ENCODE results near the gene JPH2. TPM values are rescaled to one million over a fixed set of nuclear protein-coding genes. Genes with fewer than 3 reads are reported as not detected.
A peak's percentile ranks its signal among the peaks of the same experiment; 100 is the strongest.

JPH2 gene
- total RNA-seq, 1 donor from 2014 or later = 86.7 TPM

DNA sequence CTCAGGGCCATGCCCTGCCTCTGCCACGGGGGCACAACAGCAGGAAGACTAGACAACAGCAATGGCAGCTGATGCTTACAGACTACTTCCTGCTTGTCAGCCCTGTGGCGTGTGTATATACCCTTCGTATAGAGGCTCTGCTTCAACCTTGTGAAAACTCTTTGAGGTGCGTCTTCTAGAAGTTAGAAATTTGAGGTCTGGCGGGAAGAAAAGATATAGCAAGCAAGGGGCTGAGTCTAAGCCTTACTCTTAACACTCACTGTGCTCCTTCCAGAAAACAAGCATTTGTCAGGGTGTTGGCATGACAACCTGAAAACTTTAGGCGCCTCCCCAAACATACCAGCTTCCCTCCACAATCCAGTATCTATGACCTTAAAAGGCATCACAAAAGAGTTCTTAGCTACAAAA, 33.3 kb downstream of the JPH2 start:
- Histone ChIP-seq H3K27ac (peak overlapping the region; percentile 94 to 95), H3K9me3 (no peaks in the 10 kb centered on the region), H3K36me3 (peaks cover 4 to 19% of the 10 kb centered on the region in 2 donors), H3K4me1 (peaks cover 23 to 56% of the 10 kb centered on the region in 2 donors), H3K27me3 (no peaks in the 10 kb centered on the region), H3K4me3 (peak overlapping the region in 1 of 2 donors; percentile 34)
- intact Hi-C loops (cut with DNase I) = loop anchor here (1.0 kb wide), 1 partner anchor 34 kb away; the partner anchor contains the start of gene JPH2
- peak in 1 of 2 donors; percentile 83 for DNase-seq (ENCODE audit: low spot score in 2 of 2)
- TF ChIP-seq, protein P1, sequence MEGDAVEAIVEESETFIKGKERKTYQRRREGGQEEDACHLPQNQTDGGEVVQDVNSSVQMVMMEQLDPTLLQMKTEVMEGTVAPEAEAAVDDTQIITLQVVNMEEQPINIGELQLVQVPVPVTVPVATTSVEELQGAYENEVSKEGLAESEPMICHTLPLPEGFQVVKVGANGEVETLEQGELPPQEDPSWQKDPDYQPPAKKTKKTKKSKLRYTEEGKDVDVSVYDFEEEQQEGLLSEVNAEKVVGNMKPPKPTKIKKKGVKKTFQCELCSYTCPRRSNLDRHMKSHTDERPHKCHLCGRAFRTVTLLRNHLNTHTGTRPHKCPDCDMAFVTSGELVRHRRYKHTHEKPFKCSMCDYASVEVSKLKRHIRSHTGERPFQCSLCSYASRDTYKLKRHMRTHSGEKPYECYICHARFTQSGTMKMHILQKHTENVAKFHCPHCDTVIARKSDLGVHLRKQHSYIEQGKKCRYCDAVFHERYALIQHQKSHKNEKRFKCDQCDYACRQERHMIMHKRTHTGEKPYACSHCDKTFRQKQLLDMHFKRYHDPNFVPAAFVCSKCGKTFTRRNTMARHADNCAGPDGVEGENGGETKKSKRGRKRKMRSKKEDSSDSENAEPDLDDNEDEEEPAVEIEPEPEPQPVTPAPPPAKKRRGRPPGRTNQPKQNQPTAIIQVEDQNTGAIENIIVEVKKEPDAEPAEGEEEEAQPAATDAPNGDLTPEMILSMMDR (IDR thresholded peaks at IDR 0.05) = peak in 1 of 3 experiments; percentile 10

DNA sequence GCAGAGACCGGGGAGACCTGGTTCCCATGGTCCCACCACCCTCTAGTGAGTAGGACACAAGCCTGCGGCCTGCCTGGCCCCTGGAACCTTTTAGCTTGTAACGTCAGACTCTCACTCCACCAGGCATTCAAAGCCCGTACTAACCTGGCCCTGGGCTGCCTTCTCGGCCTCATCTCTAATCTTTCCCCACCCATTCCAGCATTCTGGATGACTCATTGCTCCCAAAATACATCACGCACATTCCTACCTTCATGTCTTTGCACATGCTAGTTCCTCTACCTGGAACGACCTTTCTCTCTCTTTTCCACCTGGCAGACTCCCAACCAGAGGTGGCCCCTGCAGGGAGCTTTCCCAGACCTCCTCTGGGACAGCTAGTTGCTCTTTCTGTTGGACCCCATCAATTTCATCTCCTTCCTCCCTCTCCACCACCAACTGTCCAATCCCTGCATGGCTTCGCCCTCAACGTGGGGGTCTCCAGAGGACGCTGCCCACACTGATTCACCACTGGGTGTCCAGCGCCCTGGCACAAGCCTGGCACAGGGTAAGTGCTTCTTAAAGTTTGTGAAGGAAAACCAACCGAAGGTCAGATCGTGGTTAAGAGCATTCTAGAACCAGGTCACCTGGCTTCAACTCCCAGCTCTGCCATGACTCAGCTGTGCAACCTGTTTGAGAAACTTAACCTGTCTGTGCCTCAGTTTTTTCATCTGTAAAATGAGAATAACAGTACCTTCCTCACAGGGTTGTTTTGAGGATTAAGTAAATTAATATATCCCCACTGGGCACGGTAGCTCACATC, 35.2 kb downstream of the JPH2 start:
- intact Hi-C loops (cut with DNase I) = loop anchor here (1.0 kb wide), 1 partner anchor 13 kb away; no protein-coding TSS in a partner anchor
- H3K36me3 ChIP-seq = peaks cover 0 to 7% of the 10 kb centered on the region in 2 donors
- H3K9me3 ChIP-seq = no peaks in the 10 kb centered on the region
- peak in 1 of 2 donors; percentile 83 for DNase-seq (ENCODE audit: low spot score in 2 of 2)
- peaks cover 23 to 50% of the 10 kb centered on the region in 2 donors for H3K4me1 ChIP-seq
- no peak overlapping the region for H3K4me3 ChIP-seq
- TF ChIP-seq, protein P1 (IDR thresholded peaks at IDR 0.05) = no peak
- H3K27me3 ChIP-seq = no peaks in the 10 kb centered on the region
- H3K27ac ChIP-seq = peak overlapping the region; percentile 94 to 95

DNA sequence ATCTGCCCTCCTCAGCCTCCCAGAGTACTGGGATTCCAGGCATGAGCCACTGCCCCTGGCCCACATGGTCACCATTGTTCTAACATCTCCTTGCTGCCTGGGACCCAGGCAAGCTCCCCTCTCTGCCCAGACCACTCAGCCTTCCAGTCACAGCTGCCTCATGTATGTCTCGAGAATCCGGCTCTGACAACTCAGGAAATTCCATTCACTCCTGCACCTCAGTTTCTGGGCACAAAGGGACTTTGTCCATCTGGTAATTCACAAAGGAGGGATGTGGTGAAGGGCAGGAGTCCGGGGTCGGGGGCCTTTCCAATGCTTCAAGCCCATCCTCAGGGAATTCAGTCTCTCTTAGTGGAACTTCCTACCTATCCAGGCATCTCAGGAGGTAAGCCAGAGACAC, 40.7 kb downstream of the JPH2 start:
- Histone ChIP-seq H3K4me3 (no peak overlapping the region), H3K4me1 (peaks cover 11 to 46% of the 10 kb centered on the region in 2 donors), H3K27ac (peak overlapping the region; percentile 92), H3K27me3 (no peaks in the 10 kb centered on the region), H3K36me3 (no peaks in the 10 kb centered on the region), H3K9me3 (no peaks in the 10 kb centered on the region)
- intact Hi-C loops (cut with DNase I) = no loop called here
- TF ChIP-seq, protein P1 (IDR thresholded peaks at IDR 0.05) = no peak
- no peak for DNase-seq (ENCODE audit: low spot score in 2 of 2)

DNA sequence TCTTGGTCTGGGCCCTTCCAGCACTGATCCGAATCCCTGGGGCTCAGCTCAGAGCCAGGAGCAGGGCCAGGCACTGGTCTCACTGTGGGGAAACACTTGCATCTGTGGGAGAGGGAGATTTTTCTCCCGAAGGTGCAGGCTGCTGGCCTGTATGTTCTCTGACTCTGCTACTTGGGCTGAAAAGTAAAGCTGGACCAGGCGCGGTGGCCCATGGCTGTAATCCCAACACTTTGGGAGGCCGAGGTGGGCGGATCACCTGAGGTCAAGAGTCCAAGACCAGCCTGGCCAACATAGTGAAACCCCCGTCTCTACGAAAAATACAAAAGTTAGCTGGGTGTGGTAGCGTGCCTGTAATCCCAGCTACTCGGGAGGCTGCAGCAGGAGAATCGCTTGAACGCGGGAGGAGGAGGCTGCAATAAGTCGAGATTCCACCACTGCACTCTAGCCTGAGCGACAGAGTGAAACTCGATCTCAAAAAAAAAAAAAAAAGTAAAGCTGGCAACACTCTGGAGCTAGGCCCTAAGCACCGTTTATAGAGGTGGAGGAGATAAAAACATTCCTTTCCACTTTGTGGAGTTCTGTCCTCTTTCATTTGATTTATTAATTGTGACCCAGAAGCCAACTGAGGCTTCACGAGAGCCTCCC, 41.7 kb downstream of the JPH2 start:
- Histone ChIP-seq H3K4me1 (peaks cover 10 to 42% of the 10 kb centered on the region in 2 donors), H3K36me3 (no peaks in the 10 kb centered on the region), H3K9me3 (no peaks in the 10 kb centered on the region), H3K4me3 (peak overlapping the region in 1 of 2 donors; percentile 39), H3K27ac (peak overlapping the region; percentile 92), H3K27me3 (no peaks in the 10 kb centered on the region)
- DNase-seq (ENCODE audit: low spot score in 2 of 2) = no peak
- intact Hi-C loops (cut with DNase I) = no loop called here
- TF ChIP-seq, protein P1 (IDR thresholded peaks at IDR 0.05) = no peak

DNA sequence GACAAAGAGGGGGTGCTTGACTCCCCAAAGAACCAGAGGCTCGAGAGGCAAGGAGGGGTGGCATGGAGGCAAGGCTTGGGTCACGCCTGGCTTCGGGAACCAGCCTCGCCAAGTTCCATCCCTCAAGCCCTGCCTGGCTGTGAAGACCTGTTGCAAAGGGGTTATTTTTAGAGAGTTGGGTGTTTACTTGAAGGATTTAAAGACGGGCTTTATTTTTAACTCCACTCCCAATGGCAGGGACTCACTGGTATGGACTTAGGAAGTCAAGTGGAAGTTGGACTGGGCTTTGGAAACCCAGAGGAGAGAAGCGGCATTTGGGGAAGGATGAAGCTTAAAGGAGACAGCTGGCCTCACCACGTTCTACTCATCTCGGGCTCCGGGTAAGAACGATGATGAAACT, 43.1 kb downstream of the JPH2 start:
- DNase-seq (ENCODE audit: low spot score in 2 of 2) = no peak
- H3K27ac ChIP-seq = peak overlapping the region; percentile 92
- H3K4me1 ChIP-seq = peaks cover 10 to 45% of the 10 kb centered on the region in 2 donors
- intact Hi-C loops (cut with DNase I) = no loop called here
- no peaks in the 10 kb centered on the region for H3K9me3 ChIP-seq
- TF ChIP-seq, protein P1 (IDR thresholded peaks at IDR 0.05) = no peak
- no peaks in the 10 kb centered on the region for H3K36me3 ChIP-seq
- H3K27me3 ChIP-seq = no peaks in the 10 kb centered on the region
- H3K4me3 ChIP-seq = no peak overlapping the region
